CD4-positive, alpha-beta T cell treated with Interleukin-15 for 1 hour (primary cell): Measurements from ENCODE around the gene RCAN1.
"Not testable (repeated sequence)": the region's sequence is repeated elsewhere in the genome, so short reads cannot be mapped to it uniquely, and the experiment has no call there.

Source experiments
- DNase-seq: peaks from one replicate; pipeline ENCODE4 v3.0.0-alpha.2; 2020

Gene RCAN1

DNA sequence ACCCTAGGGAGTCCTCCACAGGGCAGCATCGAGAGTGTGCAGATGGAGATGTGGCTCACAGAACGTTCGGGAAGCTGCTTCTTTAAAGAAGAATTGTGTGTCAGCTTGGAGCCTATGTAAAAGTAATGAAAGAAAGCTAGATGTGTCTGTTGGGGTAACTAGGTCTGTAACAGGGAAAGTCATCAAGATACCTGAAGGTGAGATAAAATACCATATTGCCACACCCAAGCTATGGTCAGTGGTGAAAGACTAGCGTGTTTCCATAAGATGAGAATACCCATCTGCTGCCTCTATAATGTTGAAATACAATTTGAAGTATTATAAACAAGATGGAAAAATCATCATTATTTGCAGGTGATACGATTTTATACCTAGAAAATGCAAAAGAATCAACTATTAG lies 17.5 kb downstream of the RCAN1 start:
- no peak for DNase-seq

DNA sequence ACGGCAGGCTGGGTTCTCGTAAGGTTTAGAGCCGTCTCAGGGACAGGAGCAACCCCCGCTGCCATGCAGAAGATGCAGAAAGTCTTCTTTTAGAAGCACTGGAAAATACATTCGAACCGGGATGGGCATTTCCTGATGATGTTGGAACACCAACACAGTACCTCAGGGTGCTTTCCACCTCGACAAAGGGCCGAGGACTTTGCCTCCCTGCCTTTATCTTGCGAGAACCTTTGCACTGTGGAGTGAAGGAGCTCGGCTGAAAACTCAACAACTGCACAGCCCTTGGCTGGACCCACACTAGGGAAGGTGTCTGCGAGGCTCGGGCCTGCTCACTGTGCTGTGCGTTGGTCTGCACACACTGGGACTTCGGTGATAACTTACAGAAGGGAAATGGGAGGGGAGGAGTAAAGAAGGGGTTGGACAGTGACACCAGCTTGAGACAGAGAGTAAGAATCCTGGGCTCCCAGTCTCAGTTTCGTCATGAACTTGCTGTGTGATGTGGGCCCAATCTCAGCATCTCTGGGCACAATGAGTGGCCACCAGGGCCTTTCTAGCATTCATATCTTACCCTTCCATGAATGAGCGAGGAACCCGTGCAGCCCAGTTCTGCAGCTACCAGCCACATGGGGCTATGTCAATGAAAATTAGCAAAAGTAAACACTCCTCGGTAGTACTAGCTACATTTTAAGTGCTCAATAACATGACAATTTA lies 18.2 kb downstream of the RCAN1 start:
- no peak for DNase-seq

DNA sequence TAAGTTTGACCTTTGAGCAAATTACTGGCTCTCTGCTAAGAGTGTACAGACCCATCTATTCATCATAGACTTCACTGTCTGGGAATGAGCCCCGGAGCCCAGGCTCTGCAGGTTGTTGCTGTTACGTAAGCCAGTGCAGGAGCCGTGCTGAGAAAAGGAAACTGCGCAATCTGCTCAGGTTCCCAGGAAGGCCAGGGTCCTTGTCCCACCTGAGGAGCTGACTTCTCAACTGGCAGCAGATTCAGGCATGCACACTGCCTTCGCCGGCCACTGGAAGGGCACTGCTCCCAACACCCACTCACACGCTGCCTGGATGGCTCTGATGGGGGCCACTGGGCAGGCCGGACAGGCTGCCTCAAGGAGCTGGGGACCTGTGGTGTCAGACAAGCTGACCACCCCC lies 19.5 kb downstream of the RCAN1 start:
- DNase-seq = no peak

DNA sequence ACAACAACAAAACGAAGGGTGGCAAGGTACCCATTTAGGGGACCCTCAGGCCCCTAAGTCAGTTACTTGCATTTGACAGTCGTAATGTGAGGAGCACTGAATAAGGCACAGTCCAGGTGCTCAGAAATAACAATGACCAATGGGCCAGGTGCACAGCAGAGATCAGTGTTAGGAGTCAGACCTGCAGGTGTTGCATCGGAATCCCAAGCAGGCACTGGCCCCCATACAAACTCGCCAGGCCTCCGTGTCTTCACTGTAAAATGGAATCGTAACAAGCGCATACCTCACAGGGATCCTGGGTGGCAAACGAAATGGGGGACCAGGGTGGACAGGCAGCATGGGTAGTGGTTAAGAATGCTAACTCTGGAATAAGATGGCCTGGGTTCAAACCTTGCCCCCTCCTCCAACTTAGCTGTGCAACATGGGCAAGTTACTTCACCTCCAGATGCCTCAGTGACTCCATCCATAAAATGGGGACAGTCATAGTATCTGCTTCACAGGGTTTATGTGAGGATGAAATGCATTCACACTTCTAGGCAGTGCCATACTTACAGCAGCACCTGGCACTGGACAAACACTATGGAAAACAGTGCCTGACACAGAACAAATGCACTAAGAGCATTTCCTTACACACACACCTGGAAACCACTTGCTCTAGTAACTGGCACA lies 20.2 kb downstream of the RCAN1 start:
- DNase-seq = no peak

DNA sequence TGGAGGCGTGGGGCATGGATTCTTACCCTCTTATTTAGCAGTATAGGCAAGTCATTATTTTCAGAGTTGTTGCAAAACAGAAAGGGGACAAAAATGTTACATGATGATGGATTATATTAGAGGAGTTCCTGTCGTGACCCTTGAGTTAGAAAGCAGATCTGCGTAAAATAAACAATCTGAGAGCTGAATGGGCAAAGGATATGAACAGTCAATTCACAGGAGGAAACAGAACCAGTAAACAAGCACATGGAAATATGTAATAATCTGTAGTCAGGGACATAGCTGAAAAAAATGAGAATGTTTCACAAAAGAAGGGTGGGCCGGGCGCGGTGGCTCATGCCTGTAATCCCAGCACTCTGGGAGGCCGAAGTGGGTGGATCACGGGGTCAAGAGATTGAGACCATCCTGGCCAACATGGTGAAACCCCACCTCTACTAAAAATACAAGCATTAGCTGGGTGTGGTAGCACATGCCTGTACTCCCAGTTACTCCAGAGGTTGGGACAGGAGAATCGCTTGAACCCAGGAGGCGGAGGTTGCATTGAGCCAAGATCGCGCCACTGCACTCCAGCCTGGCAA lies 20.9 kb downstream of the RCAN1 start:
- DNase-seq = no peak

DNA sequence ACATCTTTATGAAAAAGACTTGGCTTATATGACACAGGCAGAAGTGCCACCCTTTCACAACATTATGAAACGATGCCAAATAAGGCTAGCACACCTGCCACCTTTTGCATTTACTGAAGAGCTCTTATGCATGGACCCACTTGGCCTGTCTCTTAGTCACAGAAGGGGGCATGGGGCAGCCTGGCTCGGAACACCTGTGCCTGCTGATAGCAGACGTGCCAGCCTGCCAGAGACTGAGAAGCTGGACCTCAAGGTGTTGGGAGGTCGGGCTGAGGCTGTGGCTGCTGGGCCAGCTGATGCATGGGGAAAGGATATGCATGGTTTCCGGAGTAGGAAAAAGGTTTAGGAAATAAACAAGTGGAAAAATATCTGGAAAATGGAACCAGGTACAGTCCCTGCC lies 21.5 kb downstream of the RCAN1 start:
- no peak for DNase-seq

DNA sequence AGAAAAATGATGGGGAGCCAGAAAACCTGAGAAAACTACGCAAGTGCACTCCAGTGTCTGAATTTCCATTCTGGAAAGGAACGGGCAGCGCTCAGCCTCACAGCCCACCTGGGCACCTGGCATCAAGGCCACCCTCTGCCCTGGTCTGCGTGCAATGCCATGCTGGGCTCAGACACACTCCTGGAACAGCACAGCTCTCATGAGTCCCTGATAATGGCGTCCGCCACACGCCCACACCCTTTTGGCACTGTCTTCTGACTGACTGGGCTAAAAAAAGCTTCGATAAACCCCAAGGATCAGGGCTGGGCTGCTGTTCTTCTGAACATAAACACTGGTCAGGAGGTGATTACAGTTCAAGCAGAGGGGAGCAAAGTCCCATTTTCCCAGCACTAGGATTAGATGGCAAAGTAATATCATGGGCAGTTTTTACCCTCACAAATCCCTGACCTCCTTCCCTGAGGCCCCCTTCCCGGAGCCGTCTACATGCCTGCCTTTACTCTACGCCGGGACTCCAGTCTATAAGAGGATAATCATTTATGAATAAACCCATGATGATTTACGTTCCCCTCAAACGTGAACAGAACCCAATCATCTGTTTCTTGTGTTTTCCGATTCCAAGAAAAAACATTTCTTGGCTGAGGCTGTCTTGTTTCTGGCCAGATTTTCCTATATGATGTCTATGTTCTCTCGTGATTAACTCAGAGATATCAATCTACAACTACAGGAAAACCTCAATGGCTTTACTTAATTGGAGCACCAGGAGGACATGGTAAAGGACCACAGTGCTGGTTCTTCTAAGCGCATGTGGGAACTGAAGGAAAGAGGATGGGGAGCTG lies 22.6 kb downstream of the RCAN1 start:
- no peak for DNase-seq

DNA sequence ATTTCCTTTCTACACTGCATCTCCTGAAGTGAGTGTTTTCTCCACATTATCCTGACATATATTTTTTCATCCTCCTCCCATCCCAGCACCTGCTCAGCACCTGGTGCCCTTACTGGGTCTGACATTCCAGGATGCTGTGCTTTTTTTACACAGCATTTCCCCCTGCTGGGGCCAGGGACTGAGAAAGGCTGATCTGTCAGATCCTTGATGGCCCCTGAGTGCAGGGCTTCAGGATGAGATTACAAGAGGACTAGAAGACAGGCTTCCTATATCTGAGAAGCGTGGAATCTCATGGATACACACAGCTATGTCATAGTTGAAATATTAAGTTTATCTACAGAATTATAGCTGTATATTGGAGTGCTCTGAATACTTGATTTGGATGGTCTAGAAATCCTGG lies 24.4 kb downstream of the RCAN1 start:
- DNase-seq = no peak

DNA sequence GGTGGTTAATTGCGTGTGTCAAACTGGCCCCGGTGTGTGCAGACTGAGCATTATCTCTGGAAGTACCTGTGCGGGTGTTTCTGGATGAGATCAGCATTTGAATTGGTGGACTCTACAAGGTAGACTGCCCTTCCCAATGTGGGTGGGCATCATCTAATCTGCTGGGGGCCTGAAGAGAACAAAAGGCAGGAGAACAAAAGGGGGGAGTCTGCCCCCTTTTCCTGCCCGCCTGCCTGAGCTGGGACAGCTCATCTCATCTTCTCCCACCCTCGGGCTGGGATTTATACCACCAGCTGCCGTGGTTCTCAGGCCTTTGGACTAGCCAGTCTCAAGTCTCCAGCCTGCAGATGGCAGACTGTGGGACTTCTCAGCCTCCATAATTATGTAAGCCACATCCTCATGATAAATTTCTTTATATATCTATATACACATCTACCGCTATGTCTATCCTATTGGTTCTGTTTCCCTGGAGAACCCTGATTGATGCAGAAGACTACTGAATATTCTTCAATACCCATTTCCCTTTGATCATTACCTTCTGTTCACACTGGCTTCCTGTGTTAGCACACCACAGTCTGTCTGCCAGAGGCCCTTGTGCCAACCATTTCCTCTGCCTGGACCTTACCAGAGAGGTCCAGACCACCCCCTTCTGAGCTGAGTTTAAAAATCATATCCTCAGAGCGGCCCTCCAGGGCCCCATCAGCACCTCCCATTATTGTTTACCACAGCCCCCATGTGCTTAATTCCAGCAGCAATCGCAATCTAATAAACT lies 25.2 kb downstream of the RCAN1 start:
- DNase-seq = no peak

DNA sequence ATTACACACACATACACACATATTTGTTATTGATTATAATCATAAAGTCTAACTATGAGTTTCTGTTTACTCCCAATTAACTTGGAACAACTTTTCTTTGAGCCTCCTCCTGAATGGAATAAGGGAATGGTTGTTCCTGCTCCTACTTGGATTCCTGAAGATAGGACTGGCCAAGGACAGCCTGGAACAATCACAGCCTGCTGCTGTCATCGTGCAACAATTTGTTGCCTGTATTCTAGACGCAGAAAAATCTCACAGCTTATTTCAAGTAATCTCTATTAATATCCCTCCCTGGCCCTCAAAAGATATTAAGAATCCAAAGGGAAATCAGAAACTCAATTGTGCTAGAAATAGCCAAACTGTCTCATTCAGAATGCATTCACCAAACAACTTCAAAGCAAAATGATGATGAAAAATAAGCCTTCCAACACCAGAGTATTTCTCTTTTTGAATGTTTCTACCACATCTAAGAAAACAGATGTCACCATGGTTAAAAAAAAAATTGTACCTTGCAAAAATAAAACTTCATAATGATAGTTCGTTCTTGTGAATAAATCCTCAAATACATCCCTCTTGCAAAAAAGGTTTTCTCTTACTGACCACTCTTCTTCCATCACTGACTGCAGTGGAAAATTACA lies 30.9 kb downstream of the RCAN1 start:
- no peak for DNase-seq

DNA sequence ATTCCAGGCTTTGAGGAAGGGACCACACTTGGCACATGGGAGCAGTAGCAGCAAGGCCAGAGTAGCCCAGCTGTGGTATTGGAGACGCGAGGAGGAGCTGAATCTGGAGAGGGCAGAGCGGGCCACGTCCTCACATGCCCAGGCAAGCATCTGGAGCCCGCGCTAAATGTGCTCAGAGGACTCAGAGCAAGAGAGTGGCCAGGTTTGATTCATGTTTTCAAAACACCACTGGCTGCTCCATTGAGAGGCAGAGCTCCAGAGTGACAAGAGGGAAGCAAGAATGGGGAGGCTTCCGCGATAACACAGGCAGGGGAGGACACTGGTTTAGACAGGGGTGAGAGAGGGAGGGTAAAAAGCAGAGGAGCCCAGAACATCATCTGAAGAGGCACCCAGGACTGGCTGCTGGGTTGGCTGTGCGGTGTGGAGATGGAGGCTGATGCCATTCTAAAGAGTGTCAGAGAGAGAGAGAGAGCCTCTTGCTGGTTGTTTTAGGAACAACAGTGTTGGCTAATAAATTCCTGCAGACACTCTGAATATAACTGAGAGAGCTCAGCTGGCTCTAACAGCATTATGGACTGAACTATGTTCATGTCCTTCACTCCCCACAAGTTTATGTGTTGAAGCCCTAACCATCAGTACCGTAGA lies 32.3 kb downstream of the RCAN1 start:
- DNase-seq = no peak

DNA sequence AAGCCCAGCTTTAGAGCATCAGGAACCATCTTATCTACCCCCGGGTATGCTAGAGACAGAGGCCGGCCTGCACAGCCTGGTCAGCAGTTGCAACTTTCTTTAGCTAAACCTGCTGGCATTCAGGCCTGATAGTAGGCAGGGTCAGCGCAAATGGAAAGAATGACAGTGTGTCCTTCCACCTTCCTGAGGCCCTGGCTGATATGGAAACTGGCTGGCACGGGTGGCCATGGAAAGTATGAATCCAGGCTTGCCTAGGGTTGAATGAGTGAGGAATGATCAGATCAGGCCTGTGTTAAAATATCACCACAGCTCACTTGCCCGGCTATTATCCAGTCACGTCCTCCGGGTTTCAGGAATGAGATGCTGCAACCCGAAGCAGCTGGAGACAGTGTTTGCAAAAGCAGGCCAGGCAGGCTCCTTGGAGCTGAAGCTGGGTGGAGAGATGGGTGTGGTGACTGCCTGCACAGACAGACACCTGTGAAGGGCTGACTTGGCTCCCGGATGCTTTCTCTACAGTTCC lies 34.7 kb downstream of the RCAN1 start:
- DNase-seq = no peak

DNA sequence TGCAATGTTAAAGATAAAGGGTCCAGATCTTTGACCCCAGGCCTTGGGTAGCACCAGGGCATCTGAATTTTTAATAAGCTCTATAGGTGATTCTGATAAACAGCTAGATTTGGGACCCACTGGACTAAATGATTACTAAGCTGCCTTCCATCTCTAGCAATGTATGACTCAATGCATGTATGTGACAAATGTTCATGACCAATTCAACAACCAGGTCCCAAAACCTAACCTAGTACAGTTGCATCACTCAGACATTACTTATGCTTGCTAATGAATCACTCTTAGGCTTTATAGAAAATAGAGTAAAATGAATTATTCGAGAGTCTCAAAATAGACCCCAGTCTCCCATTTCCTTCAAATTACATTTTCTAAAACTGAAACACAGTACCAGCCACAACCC lies 35.5 kb downstream of the RCAN1 start:
- DNase-seq = no peak

DNA sequence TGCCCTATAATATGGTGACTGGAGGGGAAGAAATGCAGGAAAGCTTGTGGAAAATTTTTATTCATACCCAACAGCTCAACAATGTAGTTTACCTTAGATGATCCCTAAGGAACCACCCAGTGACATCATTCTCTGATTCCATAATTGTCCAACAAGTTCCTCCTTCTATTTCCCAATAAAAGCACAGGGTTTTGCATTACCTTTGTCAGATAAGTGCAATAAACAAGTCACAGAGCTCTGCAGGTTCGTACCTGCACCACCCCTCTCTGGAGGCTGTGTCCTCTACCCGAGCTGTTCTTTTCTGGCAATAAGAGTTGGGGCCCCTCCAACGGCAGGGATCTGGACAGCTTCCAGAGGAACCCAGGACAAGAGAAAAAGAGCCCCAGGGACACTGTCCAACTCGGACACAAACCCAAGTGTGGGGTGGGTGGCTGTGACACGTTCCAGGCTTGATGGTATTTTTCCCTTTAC lies 38.8 kb downstream of the RCAN1 start:
- no peak for DNase-seq

DNA sequence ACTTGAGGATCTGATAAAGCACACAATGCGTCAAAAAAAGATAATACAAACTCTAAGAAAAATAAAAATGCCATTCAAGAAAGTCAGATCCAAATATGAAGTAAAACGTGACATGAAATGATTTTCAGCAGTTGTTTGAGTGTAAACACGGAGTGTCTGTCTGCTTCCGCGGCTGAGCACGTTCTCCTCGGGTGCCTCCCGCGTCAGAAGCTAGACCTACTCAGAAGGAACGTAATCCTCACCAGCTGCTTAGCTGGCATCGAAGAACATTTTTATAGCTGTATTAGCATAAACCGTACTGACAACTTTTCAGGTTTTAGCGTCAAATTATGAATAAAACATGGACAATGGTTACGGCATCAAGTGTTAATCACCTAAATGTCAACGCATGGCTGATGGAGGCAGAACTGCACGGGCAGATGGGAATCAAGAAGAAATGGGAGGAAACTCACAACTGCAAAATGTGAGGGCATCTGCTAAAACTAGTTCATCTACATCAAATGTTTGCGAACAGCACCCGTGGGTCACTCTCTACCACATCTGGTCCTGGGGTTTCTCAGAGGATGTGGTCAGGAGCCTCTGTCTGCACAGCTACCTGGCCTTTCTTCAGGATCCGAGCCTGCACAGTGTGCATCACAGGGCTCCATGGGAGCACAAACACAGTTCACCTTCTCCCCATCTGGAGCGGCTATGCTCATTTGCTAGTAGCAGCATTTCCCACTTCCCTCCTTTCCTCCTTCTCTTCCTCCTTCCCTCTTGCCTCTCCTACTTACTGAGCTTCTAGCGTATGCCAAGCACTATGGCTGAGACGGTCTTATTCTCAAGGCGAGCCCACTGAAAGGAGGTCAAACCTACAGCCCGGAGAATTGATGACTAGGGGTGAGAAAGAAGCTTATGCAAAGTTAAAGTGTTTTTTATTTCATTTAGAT lies 40.0 kb downstream of the RCAN1 start:
- no peak for DNase-seq

DNA sequence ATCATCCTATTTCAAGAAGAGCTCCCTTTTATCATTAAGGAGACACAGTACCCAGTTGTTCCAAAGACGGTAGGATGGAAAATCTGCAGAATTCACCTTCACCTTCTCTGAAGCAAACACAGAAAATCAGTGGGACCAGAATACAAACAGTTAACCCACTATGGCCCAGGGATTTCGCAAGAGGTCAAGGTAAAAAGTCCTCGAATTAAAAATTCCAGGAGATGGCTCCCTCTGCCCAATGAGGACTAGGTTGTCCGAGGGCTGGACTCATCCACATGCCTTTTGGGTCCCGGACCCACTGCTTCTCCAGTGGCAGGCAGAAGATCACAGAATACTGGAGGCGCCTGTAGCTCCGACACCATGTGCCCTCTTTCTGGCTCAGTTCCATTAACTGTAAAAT lies 42.9 kb downstream of the RCAN1 start:
- DNase-seq = no peak

DNA sequence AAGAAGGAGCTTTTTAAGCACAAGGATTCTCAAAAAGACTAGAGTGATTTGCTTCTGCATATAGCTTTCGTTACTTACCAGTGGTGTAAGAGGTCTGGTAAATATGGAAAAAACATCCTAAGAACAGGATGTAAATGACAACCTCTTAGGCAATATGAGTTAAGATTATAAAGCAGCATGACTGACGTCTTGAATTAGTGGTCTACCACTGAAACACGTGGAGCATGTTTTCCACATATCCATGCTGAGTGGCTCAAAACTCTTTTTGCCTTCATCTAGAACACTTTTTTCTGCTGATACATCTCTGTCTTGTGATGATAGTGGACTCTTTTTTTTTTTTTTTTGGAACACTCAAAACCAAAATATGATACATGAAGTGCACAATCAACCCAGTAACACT lies 44.6 kb downstream of the RCAN1 start:
- DNase-seq = no peak

DNA sequence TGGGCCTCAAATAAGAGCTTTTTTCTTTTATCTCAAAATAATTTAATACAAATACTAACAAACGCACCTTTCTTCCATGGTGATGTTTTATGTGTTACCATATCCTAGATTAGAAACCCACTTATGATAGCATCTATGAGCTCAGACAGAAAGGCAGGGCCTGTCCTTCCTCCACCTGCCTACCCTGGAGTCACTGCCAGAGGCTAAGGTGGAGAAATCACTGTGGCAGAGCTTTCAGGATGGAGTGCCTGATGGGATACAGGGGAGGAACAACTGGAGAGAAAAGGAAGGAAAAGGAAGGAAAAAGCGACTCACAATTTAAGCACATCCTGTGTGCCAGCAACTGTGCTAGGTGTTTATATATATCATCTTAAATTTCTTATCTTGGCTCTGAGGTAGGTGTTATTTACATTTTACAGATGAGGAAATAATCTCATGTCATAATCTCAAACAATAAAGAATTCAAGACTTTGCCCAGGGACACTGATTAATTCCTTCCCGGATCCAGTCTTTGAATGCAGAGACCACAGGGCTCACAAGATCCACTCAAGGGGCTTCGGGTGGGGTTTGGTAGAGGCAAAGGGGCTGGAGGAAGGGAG lies 45.4 kb downstream of the RCAN1 start:
- DNase-seq = no peak

DNA sequence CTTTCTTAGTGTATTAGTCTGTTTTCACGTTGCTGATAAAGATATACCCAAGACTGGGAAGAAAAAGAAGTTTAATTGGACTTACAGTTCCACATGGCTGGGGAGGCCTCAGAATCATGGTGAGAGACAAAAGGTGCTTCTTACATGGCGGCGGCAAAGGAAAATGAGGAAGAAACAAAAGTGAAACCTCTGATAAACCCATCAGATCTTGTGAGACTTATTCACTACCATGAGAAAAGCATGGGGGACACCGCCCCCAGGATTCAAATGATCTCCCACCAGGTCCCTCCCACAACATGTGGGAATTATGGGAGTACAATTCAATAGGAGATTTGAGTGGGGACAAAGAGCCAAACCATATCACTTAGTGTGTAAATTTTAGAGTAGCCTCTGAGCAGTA lies 46.1 kb downstream of the RCAN1 start:
- DNase-seq = not testable (repeated sequence)
